ENCODE results near the gene MACC1. TPM values are rescaled to one million over a fixed set of nuclear protein-coding genes. Genes with fewer than 3 reads are reported as not detected.
"Not testable (repeated sequence)": the region's sequence is repeated elsewhere in the genome, so short reads cannot be mapped to it uniquely, and the experiment has no call there.

MACC1 gene
- total RNA-seq, 1 donor from 2014 or later = 24.7 TPM

- H3K36me3 ChIP-seq; H3K4me3 ChIP-seq; intact Hi-C loops (cut with DNase I); H3K27me3 ChIP-seq (ENCODE audit: low read depth); DNase-seq; H3K4me1 ChIP-seq; H3K27ac ChIP-seq; H3K9me3 ChIP-seq; ATAC-seq: not testable (repeated sequence)
Observed at GRCh38 chr7:20122653-20123316, 94.4 kb downstream of the MACC1 start.

GRCh38 chr7:20122073-20122472, 95.1 kb downstream of the MACC1 start:
- no peaks in the 10 kb centered on the region for H3K36me3 ChIP-seq
- no peak for DNase-seq
- no peaks in the 10 kb centered on the region for H3K27me3 ChIP-seq (ENCODE audit: low read depth)
- H3K9me3 ChIP-seq = no peaks in the 10 kb centered on the region
- H3K4me3 ChIP-seq = no peak overlapping the region
- no peak overlapping the region for H3K27ac ChIP-seq
- no peak for ATAC-seq
- no peaks in the 10 kb centered on the region for H3K4me1 ChIP-seq
- intact Hi-C loops (cut with DNase I) = no loop called here
- no peak for TF ChIP-seq CTCF (IDR thresholded peaks at IDR 0.05)

- no peaks in the 10 kb centered on the region for H3K9me3 ChIP-seq
- H3K27ac ChIP-seq = no peak overlapping the region
- intact Hi-C loops (cut with DNase I) = no loop called here
- H3K4me1 ChIP-seq = no peaks in the 10 kb centered on the region
- DNase-seq = no peak
- no peak overlapping the region for H3K4me3 ChIP-seq
- ATAC-seq = no peak
- TF ChIP-seq CTCF (IDR thresholded peaks at IDR 0.05) = no peak
- H3K27me3 ChIP-seq (ENCODE audit: low read depth) = no peaks in the 10 kb centered on the region
- H3K36me3 ChIP-seq = no peaks in the 10 kb centered on the region
Observed at GRCh38 chr7:20121404-20121803, 95.8 kb downstream of the MACC1 start.

- H3K36me3 ChIP-seq; intact Hi-C loops (cut with DNase I); H3K4me3 ChIP-seq; H3K4me1 ChIP-seq; DNase-seq; H3K27ac ChIP-seq; H3K9me3 ChIP-seq; ATAC-seq; H3K27me3 ChIP-seq (ENCODE audit: low read depth): not testable (repeated sequence)
Observed at GRCh38 chr7:20120611-20121168, 96.5 kb downstream of the MACC1 start.

- DNase-seq (no peak), ATAC-seq (no peak)
- Histone ChIP-seq H3K9me3 (no peaks in the 10 kb centered on the region), H3K27me3 (ENCODE audit: low read depth) (no peaks in the 10 kb centered on the region), H3K27ac (no peak overlapping the region), H3K4me1 (no peaks in the 10 kb centered on the region), H3K4me3 (no peak overlapping the region), H3K36me3 (no peaks in the 10 kb centered on the region)
- intact Hi-C loops (cut with DNase I) = no loop called here
- no peak for TF ChIP-seq CTCF (IDR thresholded peaks at IDR 0.05)
Observed at GRCh38 chr7:20116869-20117268, 100.3 kb downstream of the MACC1 start.

GRCh38 chr7:20114468-20114867, 102.7 kb downstream of the MACC1 start:
- H3K36me3 ChIP-seq = no peaks in the 10 kb centered on the region
- DNase-seq (no peak), ATAC-seq (peak; percentile 85 to 89)
- H3K4me3 ChIP-seq = no peak overlapping the region
- H3K9me3 ChIP-seq = no peaks in the 10 kb centered on the region
- H3K27me3 ChIP-seq (ENCODE audit: low read depth) = no peaks in the 10 kb centered on the region
- no peak overlapping the region for H3K27ac ChIP-seq
- no peak for TF ChIP-seq CTCF (IDR thresholded peaks at IDR 0.05)
- intact Hi-C loops (cut with DNase I) = no loop called here
- no peaks in the 10 kb centered on the region for H3K4me1 ChIP-seq

All from lower lobe of right lung (tissue), 2 donors.